Measurements from ENCODE around the gene AKAP11. TPM values are rescaled to one million over a fixed set of nuclear protein-coding genes. Genes with fewer than 3 reads are reported as not detected.

The AKAP11 gene
- total RNA-seq, 1 donor from 2014 or later: 31.5 TPM

- no peak overlapping the region for H2AFZ ChIP-seq (replicated peaks)
- DNase-seq (ENCODE audit: low spot score): no peak
- H3K9me3 ChIP-seq (ENCODE audit: low read depth): no peaks in the 10 kb centered on the region
- no peaks in the 10 kb centered on the region for H3K27me3 Mint-ChIP-seq (ENCODE audit: insufficient read depth, low read depth)
- no peak overlapping the region for H3K9ac ChIP-seq
- no peak overlapping the region for H3K4me3 ChIP-seq
- peaks cover 9% of the 10 kb centered on the region for H3K36me3 Mint-ChIP-seq
- no peak overlapping the region for H3K27ac Mint-ChIP-seq
- H3K4me3 Mint-ChIP-seq: no peak overlapping the region
- no peaks in the 10 kb centered on the region for H3K4me1 Mint-ChIP-seq
- H3K9me3 Mint-ChIP-seq: no peaks in the 10 kb centered on the region
- no peak overlapping the region for H3K4me2 ChIP-seq
- H3K27me3 ChIP-seq: no peaks in the 10 kb centered on the region
- H3K27ac ChIP-seq: peak overlapping the region; percentile 46
- no peaks in the 10 kb centered on the region for H3F3A ChIP-seq (ENCODE audit: low read depth)
- no peaks in the 10 kb centered on the region for H3K4me1 ChIP-seq
- peaks cover 11% of the 10 kb centered on the region for H3K36me3 ChIP-seq
- H3K79me2 ChIP-seq (ENCODE audit: low read depth): no peaks in the 10 kb centered on the region
- no peak for TF ChIP-seq CTCF (IDR thresholded peaks at IDR 0.05)
- TF ChIP-seq EZH2phosphoT487 (IDR thresholded peaks at IDR 0.05): no peak
- no peak for TF ChIP-seq EZH2 (IDR thresholded peaks at IDR 0.05)
- no peaks in the 10 kb centered on the region for H4K20me1 ChIP-seq (ENCODE audit: low read depth)
These were observed 43.4 kb upstream of the AKAP11 start for GRCh38 chr13:42228527-42228926.

DNA sequence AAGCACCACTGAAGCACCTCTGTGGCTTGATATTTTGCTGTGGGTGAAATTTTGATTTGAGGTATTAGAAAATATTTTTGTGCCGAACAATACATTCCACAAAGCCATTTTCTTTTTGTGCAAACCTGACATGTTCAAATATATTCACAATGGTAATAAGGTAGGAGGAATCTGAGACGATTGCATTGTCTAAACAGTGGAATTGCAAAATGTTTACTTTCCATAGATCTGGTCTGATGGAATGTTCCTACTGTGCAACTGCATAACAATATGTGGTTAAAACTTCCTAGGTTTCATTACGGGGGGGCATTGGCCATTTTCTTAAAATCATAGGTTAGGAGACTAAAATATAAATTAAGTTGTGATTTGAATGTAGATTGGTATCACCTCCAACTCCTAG is 42.7 kb upstream of the AKAP11 start:
- DNase-seq (ENCODE audit: low spot score): no peak
- H2AFZ ChIP-seq (replicated peaks): no peak overlapping the region
- no peaks in the 10 kb centered on the region for H3F3A ChIP-seq (ENCODE audit: low read depth)
- peak overlapping the region; percentile 46 for H3K27ac ChIP-seq
- no peaks in the 10 kb centered on the region for H3K27me3 ChIP-seq
- H3K9me3 ChIP-seq (ENCODE audit: low read depth): no peaks in the 10 kb centered on the region
- no peaks in the 10 kb centered on the region for H3K4me1 ChIP-seq
- Mint-ChIP-seq H3K4me1 (peaks cover under 1% of the 10 kb centered on the region), H3K4me3 (no peak overlapping the region), H3K36me3 (peaks cover 9% of the 10 kb centered on the region), H3K9me3 (no peaks in the 10 kb centered on the region), H3K27me3 (ENCODE audit: insufficient read depth, low read depth) (no peaks in the 10 kb centered on the region), H3K27ac (no peak overlapping the region)
- H3K79me2 ChIP-seq (ENCODE audit: low read depth): no peaks in the 10 kb centered on the region
- H4K20me1 ChIP-seq (ENCODE audit: low read depth): no peaks in the 10 kb centered on the region
- H3K4me3 ChIP-seq: no peak overlapping the region
- H3K9ac ChIP-seq: no peak overlapping the region
- TF ChIP-seq CTCF (IDR thresholded peaks at IDR 0.05): no peak
- no peak for TF ChIP-seq EZH2phosphoT487 (IDR thresholded peaks at IDR 0.05)
- no peak for TF ChIP-seq EZH2 (IDR thresholded peaks at IDR 0.05)
- H3K36me3 ChIP-seq: peaks cover 11% of the 10 kb centered on the region
- H3K4me2 ChIP-seq: no peak overlapping the region

DNA sequence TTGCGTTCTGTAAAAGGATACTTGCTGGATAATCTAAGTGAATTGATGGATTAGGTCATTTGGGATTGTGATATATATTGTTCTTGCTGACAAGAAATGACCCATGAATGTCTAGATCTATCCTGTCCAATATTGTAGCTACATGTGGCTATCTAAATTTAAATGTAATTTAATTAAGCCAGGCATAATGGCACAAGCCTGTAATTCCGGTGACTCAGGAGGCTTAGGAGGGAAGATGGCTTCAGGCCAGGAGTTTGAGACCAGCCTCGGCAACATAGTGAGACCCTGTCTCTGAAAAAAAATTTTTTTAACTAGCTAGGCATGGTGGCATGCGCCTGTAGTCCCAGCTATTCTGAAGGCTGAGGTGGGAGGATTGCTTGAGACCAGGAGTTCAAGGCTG is 39.3 kb upstream of the AKAP11 start:
- Histone ChIP-seq H3K4me3 (no peak overlapping the region), H3K9ac (no peak overlapping the region), H3F3A (ENCODE audit: low read depth) (no peaks in the 10 kb centered on the region), H4K20me1 (ENCODE audit: low read depth) (no peaks in the 10 kb centered on the region), H3K4me1 (no peaks in the 10 kb centered on the region), H3K79me2 (ENCODE audit: low read depth) (no peaks in the 10 kb centered on the region), H3K4me2 (no peak overlapping the region), H3K36me3 (peaks cover 15% of the 10 kb centered on the region), H3K9me3 (ENCODE audit: low read depth) (no peaks in the 10 kb centered on the region), H3K27me3 (no peaks in the 10 kb centered on the region), H2AFZ (replicated peaks) (no peak overlapping the region), H3K27ac (no peak overlapping the region)
- no peaks in the 10 kb centered on the region for H3K9me3 Mint-ChIP-seq
- H3K36me3 Mint-ChIP-seq: no peaks in the 10 kb centered on the region
- no peak overlapping the region for H3K4me3 Mint-ChIP-seq
- H3K27me3 Mint-ChIP-seq (ENCODE audit: insufficient read depth, low read depth): no peaks in the 10 kb centered on the region
- no peak overlapping the region for H3K27ac Mint-ChIP-seq
- no peak for TF ChIP-seq CTCF (IDR thresholded peaks at IDR 0.05)
- no peak for TF ChIP-seq EZH2phosphoT487 (IDR thresholded peaks at IDR 0.05)
- no peak for TF ChIP-seq EZH2 (IDR thresholded peaks at IDR 0.05)
- DNase-seq (ENCODE audit: low spot score): no peak
- peaks cover 3% of the 10 kb centered on the region for H3K4me1 Mint-ChIP-seq

Measured in neural progenitor cell (in vitro differentiated cells).